ENCODE data around the gene DSC3. TPM values are rescaled to one million over a fixed set of nuclear protein-coding genes. Genes with fewer than 3 reads are reported as not detected.
A peak's percentile ranks its signal among the peaks of the same experiment; 100 is the strongest.

The DSC3 gene
- total RNA-seq, 4 donors from 2014 or later: 0.38 to 2.0 (median 0.76) TPM

DNA sequence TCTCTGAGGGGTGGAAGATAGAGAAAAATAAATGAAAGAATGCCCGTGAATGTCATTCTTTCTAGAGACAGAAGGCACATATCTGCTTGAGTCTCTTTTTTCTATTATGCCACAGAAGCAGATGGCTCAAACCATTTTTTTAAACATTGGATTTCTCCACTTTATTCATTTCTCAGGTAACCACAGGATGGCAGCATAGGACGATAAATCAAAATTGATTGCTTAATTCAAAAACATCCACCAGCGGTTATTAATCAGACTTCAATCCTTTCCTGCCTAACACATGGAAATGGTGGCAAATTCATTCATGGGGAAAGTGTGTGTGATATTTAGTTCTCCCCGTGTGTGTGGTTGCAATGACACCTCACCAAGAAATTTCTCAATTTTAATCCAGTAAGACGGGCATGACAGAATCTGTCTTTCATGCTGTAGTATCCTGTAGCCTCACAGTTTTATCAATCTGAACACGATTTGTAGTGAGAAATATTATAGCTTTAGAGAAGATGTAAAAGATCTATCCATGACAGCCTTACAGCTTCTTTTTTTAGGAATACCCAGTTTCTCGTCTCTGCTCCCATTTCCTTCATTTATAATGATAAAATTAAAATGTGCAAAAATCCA, 72.2 kb downstream of the DSC3 start:
- Histone ChIP-seq H3K36me3 (no peaks in the 10 kb centered on the region), H3K4me1 (no peaks in the 10 kb centered on the region), H3K4me3 (no peak overlapping the region), H3K27me3 (no peaks in the 10 kb centered on the region), H3K9me3 (no peaks in the 10 kb centered on the region), H3K27ac (no peak overlapping the region)
- TF ChIP-seq, protein P1, sequence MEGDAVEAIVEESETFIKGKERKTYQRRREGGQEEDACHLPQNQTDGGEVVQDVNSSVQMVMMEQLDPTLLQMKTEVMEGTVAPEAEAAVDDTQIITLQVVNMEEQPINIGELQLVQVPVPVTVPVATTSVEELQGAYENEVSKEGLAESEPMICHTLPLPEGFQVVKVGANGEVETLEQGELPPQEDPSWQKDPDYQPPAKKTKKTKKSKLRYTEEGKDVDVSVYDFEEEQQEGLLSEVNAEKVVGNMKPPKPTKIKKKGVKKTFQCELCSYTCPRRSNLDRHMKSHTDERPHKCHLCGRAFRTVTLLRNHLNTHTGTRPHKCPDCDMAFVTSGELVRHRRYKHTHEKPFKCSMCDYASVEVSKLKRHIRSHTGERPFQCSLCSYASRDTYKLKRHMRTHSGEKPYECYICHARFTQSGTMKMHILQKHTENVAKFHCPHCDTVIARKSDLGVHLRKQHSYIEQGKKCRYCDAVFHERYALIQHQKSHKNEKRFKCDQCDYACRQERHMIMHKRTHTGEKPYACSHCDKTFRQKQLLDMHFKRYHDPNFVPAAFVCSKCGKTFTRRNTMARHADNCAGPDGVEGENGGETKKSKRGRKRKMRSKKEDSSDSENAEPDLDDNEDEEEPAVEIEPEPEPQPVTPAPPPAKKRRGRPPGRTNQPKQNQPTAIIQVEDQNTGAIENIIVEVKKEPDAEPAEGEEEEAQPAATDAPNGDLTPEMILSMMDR (IDR thresholded peaks at IDR 0.05): peak in 4 of 6 experiments; percentile 11 to 74 (median 70)
- TF ChIP-seq POLR2A (IDR thresholded peaks at IDR 0.05): no peak
- no peak for DNase-seq

DNA sequence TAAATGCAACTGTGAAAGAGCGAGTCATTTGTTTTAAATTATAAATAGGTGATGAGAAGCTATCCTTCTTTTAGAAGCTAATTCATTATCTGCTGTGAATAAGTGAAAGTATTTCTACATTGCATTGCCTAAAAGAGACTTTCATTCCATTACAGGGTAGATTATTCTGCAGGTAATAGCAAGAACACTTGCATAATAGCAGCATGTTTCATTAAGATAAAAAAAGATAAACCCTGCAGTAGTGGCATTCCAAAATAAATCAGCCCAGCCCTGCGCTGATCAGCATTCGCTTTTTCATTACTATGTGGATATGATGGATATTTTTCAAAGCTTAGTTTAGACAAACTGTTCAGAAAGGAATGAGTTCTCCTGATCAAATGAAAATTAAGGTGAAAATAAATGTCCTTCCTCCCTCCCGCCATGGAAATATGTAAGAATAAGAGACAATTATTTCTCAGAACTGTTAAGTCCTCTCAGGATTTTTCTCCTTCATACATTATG, 72.8 kb downstream of the DSC3 start:
- H3K9me3 ChIP-seq: no peaks in the 10 kb centered on the region
- DNase-seq: no peak
- H3K4me3 ChIP-seq: no peak overlapping the region
- H3K4me1 ChIP-seq: no peaks in the 10 kb centered on the region
- H3K27ac ChIP-seq: no peak overlapping the region
- H3K27me3 ChIP-seq: no peaks in the 10 kb centered on the region
- H3K36me3 ChIP-seq: no peaks in the 10 kb centered on the region
- no peak for TF ChIP-seq POLR2A (IDR thresholded peaks at IDR 0.05)
- TF ChIP-seq, protein P1 (IDR thresholded peaks at IDR 0.05): no peak

DNA sequence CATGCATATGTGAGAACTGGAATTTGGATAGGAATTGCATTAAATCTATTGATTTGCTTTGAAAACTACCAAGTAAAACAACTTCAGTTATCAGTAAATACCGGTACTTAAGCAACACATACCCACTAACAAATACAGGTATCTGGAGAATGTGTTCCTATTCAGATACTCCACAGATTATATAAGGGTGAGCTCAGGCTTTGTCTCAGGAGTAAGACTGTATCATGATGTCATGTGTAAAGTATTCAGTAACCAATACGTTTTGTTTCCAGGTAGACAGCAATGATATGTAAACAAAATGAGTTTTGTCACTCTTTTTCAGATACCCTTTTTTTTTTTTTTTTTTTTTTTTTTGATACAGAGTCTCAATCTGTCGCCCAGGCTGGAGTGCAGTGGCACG, 74.8 kb downstream of the DSC3 start:
- no peak for TF ChIP-seq POLR2A (IDR thresholded peaks at IDR 0.05)
- TF ChIP-seq, protein P1 (IDR thresholded peaks at IDR 0.05): no peak
- no peaks in the 10 kb centered on the region for H3K27me3 ChIP-seq

DNA sequence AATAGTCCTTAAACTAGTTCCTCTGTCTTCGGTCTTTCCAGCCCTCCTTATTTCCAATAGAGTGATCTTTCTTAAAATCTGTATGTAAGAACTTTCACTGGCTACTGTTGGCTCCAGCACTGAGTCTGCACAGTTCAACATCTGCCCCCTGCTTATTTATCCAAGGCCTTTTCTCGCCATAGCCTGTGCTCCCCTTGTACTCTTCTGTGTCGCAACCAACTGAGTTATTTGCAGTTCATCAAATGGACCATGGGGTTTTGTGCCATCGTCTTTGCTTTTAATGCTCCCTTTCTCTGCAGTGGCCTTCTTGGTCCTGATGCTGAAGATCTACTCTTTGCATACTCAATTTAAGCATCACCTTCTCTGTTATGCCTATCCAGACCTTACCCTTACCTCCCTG, 77.3 kb downstream of the DSC3 start:
- H3K27me3 ChIP-seq: no peaks in the 10 kb centered on the region
- H3K4me1 ChIP-seq: no peaks in the 10 kb centered on the region
- H3K36me3 ChIP-seq: no peaks in the 10 kb centered on the region
- H3K9me3 ChIP-seq: no peaks in the 10 kb centered on the region
- H3K4me3 ChIP-seq: no peak overlapping the region
- no peak for TF ChIP-seq POLR2A (IDR thresholded peaks at IDR 0.05)
- TF ChIP-seq, protein P1 (IDR thresholded peaks at IDR 0.05): no peak
- H3K27ac ChIP-seq: no peak overlapping the region
- no peak for DNase-seq

More for the DNA sequence above, 74.8 kb downstream of the DSC3 start:
- no peak for DNase-seq
- Histone ChIP-seq H3K4me3 (no peak overlapping the region), H3K36me3 (no peaks in the 10 kb centered on the region), H3K27ac (no peak overlapping the region), H3K9me3 (no peaks in the 10 kb centered on the region), H3K4me1 (no peaks in the 10 kb centered on the region)

DNA sequence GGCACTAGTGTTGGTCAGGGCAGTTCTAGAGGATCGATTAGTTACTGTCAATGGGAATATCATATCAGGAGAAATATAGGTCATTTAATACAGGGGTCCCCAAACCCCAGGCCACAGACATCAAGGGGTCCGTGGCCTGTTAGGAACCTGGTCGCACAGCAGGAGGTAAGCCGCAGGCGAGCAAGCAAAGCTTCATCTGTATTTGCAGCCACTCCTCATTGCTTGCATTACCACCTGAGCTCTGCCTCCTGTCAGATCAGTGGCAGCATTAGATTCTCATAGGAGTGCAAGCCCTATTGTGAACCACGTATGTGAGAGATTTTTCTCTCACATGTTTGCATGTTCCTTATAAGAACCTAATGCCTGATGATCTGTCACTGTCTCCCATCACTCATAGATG, 81.9 kb downstream of the DSC3 start:
- H3K9me3 ChIP-seq: no peaks in the 10 kb centered on the region
- H3K27me3 ChIP-seq: no peaks in the 10 kb centered on the region
- H3K27ac ChIP-seq: no peak overlapping the region
- no peaks in the 10 kb centered on the region for H3K4me1 ChIP-seq
- TF ChIP-seq POLR2A (IDR thresholded peaks at IDR 0.05): no peak
- TF ChIP-seq, protein P1 (IDR thresholded peaks at IDR 0.05): no peak
- H3K4me3 ChIP-seq: no peak overlapping the region
- no peaks in the 10 kb centered on the region for H3K36me3 ChIP-seq
- DNase-seq: no peak
